Rectal smooth muscle tissue (tissue), 1 donor: ENCODE results near the gene HCLS1.
"Not testable (repeated sequence)": the region's sequence is repeated elsewhere in the genome, so short reads cannot be mapped to it uniquely, and the experiment has no call there.

Experiments used
- H3K27ac ChIP-seq: one replicate; pipeline ENCODE4 v1.7.0; 2013; ENCODE audit warnings: low read depth, low read length, inconsistent platforms
- H3K27me3 ChIP-seq: one replicate; pipeline ENCODE4 v1.7.0; 2013; ENCODE audit warnings: low read length; ENCODE audit not compliant: control insufficient read depth, insufficient read depth
- H3K36me3 ChIP-seq: one replicate; pipeline ENCODE4 v1.7.0; 2013; ENCODE audit warnings: low read length; ENCODE audit not compliant: control insufficient read depth, insufficient read depth
- H3K4me1 ChIP-seq: one replicate; pipeline ENCODE4 v1.7.0; 2013; ENCODE audit warnings: low read length; ENCODE audit not compliant: control insufficient read depth, insufficient read depth
- H3K4me3 ChIP-seq: one replicate; pipeline ENCODE4 v1.7.0; 2013; ENCODE audit warnings: low read length
- H3K9ac ChIP-seq: one replicate; pipeline ENCODE4 v1.7.0; 2013; ENCODE audit warnings: low read length

Gene HCLS1

DNA sequence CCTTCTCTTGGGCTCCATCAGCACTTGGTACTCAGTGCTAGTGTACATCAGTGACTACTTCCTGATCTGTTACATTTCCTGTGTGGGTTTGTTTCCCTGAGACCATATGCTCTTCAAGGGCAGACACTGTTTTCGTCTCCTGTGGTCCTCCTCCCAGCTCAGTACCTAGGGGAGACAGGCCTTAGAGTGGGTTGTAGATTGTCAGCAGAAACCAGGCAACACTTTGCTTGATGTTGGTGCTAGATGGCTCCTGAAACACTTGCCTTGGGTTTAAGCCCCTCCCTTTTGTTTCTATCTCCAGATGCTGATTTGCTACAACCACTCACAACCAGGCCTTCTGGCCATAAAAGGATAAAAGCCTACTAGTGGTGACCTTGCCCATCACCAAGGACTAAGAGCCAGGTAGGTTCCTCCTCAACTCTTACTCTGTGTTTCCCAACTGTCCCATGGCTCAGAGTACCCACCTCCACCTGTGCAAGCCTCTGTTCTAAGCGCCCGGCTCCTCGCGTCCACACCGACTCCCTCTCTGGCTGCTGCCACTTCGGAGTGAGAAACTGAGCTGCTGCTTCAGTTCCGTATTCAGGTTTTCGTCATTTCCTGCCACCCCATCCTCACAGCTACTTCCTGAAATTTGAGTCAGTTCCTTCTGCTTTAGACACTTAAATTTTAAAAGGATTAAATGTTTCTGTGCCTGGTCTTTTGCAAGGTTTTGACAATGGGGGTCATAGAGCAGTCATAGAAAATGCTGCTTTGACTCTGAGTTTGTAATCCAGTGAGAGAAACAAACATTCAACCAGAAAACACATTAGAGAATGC is at the start of gene HCLS1:
Gene HCLS1 (minus strand): TSS at position 548 of the 816 bp plus-strand sequence. CDS start 2,556 bp downstream, outside the sequence.
- H3K36me3 ChIP-seq, result peaks cover 11% of the 10 kb centered on the region
- H3K9ac ChIP-seq, result peak within 1 kb of the TSS; percentile 56
- peak within 1 kb of the TSS; percentile 25 for H3K27ac ChIP-seq
- no peaks in the 10 kb centered on the region for H3K27me3 ChIP-seq
- H3K4me3 ChIP-seq, result peak within 1 kb of the TSS; percentile 53
- no peaks in the 10 kb centered on the region for H3K4me1 ChIP-seq

- H3K27me3 ChIP-seq, result no peaks in the 10 kb centered on the region
- no peaks in the 10 kb centered on the region for H3K36me3 ChIP-seq
- no peak overlapping the region for H3K4me3 ChIP-seq
- H3K9ac ChIP-seq, result no peak overlapping the region
- H3K4me1 ChIP-seq, result no peaks in the 10 kb centered on the region
- H3K27ac ChIP-seq, result no peak overlapping the region
These were observed 49.6 kb upstream of the HCLS1 start for GRCh38 chr3:121710347-121710746.

DNA sequence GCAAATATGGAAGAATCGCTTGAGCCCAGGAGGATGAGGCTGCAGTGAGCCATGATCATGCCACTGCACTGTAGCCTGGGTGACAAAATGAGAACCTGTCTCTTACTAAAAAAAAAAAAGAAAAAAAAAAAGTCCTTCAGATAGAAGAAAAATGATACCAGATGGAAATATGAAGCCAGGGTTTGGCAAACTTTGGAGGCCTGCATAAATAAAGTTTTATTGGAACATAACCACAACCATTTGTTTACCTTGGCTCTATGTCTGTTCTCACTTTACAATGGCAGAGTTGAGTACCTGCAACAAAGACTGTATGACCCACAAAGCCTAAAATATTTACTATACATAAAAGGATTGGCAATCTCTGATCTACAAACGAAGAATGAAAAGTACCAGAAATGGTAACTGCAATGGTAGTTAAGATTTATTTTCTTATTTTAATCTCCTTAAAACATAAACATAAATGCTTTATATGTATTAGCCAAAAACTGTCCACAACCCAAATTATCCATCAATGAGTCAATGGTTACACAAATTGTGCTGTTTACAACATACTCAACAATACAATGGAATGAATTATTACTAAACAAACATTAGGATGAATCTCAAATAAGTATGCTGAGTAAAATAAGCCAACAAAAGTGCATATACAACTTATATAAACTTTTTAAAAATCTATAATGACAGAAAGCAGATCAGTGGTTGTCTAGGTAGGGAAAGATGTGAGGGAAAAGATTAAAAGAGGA is 47.0 kb upstream of the HCLS1 start:
- Histone ChIP-seq H3K27ac (no peak overlapping the region), H3K9ac (no peak overlapping the region), H3K36me3 (no peaks in the 10 kb centered on the region), H3K27me3 (no peaks in the 10 kb centered on the region), H3K4me3 (no peak overlapping the region), H3K4me1 (no peaks in the 10 kb centered on the region)

GRCh38 chr3:121705541-121705940 is 44.8 kb upstream of the HCLS1 start:
- Histone ChIP-seq H3K4me1 (no peaks in the 10 kb centered on the region), H3K9ac (no peak overlapping the region), H3K4me3 (no peak overlapping the region), H3K27me3 (no peaks in the 10 kb centered on the region), H3K36me3 (no peaks in the 10 kb centered on the region), H3K27ac (no peak overlapping the region)

DNA sequence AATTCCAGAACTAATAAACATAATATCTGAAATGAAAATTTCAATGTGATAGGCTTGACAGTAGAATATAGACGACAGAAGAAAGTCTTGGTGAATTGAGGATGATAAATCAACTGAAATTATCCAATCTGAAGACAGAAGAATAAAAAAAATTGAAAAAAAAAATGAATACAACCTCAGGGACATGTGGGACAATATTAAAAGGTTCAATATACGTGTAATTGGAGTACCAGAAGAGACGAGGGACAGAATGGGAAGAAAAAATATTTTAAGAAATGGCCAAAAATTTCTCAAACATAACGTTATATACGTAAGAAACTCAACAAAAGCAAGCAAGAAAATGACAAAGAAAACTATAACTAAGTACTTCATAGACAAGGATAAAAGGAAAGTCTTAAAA is 43.3 kb upstream of the HCLS1 start:
- no peaks in the 10 kb centered on the region for H3K4me1 ChIP-seq
- no peak overlapping the region for H3K27ac ChIP-seq
- no peak overlapping the region for H3K4me3 ChIP-seq
- no peaks in the 10 kb centered on the region for H3K27me3 ChIP-seq
- H3K36me3 ChIP-seq, result no peaks in the 10 kb centered on the region
- H3K9ac ChIP-seq, result no peak overlapping the region

GRCh38 chr3:121698901-121699300 is 38.2 kb upstream of the HCLS1 start:
- Histone ChIP-seq H3K4me1 (no peaks in the 10 kb centered on the region), H3K27me3 (no peaks in the 10 kb centered on the region), H3K4me3 (no peak overlapping the region), H3K9ac (no peak overlapping the region), H3K36me3 (peaks cover 9% of the 10 kb centered on the region), H3K27ac (no peak overlapping the region)

GRCh38 chr3:121698476-121698875 is 37.8 kb upstream of the HCLS1 start:
- H3K4me1 ChIP-seq, result no peaks in the 10 kb centered on the region
- H3K4me3 ChIP-seq, result no peak overlapping the region
- no peak overlapping the region for H3K9ac ChIP-seq
- H3K36me3 ChIP-seq, result peaks cover 9% of the 10 kb centered on the region
- no peak overlapping the region for H3K27ac ChIP-seq
- H3K27me3 ChIP-seq, result no peaks in the 10 kb centered on the region

- H3K36me3 ChIP-seq, result peaks cover 15% of the 10 kb centered on the region
These were observed 35.5 kb upstream of the HCLS1 start for GRCh38 chr3:121696186-121696585.

DNA sequence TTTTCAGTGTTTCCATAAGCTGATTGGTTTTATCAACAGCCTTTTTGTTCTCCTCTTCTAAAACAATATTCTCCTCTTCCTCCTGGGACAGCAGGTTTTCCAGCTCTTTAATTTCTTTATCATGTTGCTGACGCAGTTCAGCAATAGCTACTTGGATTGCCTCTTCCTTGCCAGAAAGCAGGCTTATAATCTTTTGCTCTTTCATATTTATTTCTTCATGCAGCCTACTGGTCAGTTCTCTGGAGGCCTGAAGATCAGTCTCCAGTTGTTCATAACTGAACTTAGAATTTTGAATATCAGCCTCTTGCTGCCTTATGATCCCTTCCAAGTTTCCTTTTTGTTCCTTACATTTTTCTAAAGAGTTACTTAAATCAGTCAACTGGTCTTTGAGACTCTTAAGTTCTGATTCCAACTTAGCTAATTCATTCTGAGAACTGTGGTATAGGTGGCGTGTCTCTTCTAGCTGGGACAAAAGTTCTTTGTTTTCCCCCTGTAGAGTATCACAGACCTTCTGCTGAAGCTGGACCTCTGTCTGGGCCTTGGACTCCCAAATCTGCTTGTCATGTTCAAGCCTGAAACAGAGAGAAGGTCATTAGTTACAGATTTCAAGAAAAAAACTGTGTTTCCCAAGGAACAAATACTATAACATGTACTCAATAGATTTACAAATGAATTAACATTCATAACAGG is 31.5 kb upstream of the HCLS1 start:
- peaks cover 6% of the 10 kb centered on the region for H3K36me3 ChIP-seq

More at GRCh38 chr3:121696186-121696585, 35.5 kb upstream of the HCLS1 start:
- H3K27ac ChIP-seq, result no peak overlapping the region
- H3K4me3 ChIP-seq, result no peak overlapping the region
- H3K27me3 ChIP-seq, result no peaks in the 10 kb centered on the region
- H3K9ac ChIP-seq, result no peak overlapping the region
- no peaks in the 10 kb centered on the region for H3K4me1 ChIP-seq

GRCh38 chr3:121690777-121691405 is 30.2 kb upstream of the HCLS1 start:
- H3K4me1 ChIP-seq, result no peaks in the 10 kb centered on the region
- H3K36me3 ChIP-seq, result peaks cover 6% of the 10 kb centered on the region
- H3K27me3 ChIP-seq, result no peaks in the 10 kb centered on the region
- no peak overlapping the region for H3K9ac ChIP-seq
- H3K27ac ChIP-seq, result no peak overlapping the region
- H3K4me3 ChIP-seq, result no peak overlapping the region

More for the DNA sequence above, 31.5 kb upstream of the HCLS1 start:
- Histone ChIP-seq H3K27ac (no peak overlapping the region), H3K27me3 (no peaks in the 10 kb centered on the region), H3K9ac (no peak overlapping the region), H3K4me1 (no peaks in the 10 kb centered on the region), H3K4me3 (no peak overlapping the region)

DNA sequence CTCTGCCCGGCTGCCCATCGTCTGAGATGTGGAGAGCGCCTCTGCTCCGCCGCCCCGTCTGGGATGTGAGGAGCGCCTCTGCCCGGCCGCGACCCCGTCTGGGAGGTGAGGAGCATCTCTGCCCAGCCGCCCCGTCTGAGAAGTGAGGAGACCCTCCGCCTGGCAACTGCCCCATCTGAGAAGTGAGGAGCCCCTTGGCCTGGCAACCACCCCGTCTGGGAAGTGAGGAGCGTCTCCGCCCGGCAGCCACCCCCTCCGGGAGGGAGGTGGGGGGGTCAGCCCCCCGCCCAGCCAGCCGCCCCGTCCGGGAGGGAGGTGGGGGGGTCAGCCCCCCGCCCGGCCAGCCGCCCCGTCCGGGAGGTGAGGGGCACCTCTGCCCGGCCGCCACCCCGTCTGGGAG is 28.0 kb upstream of the HCLS1 start:
- not testable (repeated sequence) for H3K36me3 ChIP-seq, H3K4me1 ChIP-seq, H3K9ac ChIP-seq, H3K27me3 ChIP-seq, H3K27ac ChIP-seq, H3K4me3 ChIP-seq

- H3K27ac ChIP-seq, result no peak overlapping the region
- no peaks in the 10 kb centered on the region for H3K27me3 ChIP-seq
- peaks cover 23% of the 10 kb centered on the region for H3K36me3 ChIP-seq
- no peak overlapping the region for H3K4me3 ChIP-seq
- no peaks in the 10 kb centered on the region for H3K4me1 ChIP-seq
- H3K9ac ChIP-seq, result no peak overlapping the region
These were observed 21.1 kb upstream of the HCLS1 start for GRCh38 chr3:121681792-121682191.
